NCI-H446 treated with DMSO at 0.1 percent for 48 hours (cell line): Measurements from ENCODE around the gene SPOCK3.
"Not testable (repeated sequence)": the region's sequence is repeated elsewhere in the genome, so short reads cannot be mapped to it uniquely, and the experiment has no call there.

Experiments
- DNase-seq: peaks from one replicate; lab custom pipeline; 2025; lab: John Stamatoyannopoulos, UW

Gene SPOCK3

DNA sequence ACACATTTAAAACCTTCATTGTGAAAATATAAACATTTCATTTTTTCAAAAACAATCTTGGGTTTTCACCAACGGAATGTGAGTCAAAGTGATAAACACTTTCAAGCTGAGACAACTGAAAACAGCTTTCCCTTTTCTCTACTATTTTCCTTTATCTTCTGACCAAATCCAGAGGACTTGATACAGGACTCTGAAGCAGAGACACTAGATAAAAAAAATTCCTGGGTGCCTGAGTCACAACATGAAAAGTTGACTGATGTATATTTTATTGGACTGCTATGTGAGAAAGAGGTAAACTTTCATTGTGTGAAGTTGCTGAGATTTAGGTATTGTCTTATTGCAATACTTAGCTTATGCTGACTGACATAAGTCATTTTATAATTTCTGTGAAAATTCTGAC is 411.2 kb downstream of the SPOCK3 start:
- DNase-seq: no peak

DNA sequence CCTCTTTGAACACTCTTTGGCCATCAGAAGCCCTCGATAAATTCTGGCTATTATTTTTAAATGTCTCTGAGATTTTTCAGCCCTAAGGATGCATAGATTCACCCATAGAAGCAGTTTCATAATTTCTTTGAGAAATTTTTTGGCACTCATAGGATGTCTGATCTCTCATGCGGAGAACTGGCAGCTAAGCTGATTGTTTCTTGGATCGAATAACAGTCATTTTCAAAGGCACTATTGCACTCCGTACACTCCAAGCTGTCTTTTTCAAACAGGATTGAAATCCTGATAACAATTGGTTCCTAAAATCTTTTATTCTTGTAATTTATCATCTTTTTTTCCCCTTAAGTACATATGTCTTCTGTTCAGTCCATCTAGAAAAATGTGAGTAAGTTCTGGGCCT is 411.9 kb downstream of the SPOCK3 start:
- DNase-seq: peak; percentile 87

DNA sequence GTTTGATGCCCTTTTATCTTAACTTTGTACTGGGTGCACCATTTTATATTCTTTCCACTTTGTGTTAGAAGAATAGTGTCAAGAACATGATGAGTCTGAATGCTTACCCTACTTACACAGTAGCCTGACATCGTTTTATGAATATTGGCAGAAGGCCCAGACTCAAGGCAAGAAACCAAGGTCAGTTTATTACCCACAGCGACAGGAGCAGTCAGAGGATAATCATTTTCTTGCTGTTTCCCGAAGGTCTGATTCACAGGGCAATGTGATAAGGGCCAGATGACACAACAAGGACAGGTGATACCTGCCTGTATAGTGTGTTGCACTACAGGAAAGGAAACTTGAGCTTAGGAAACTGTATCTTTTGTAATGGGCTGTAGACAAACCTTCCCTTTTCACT is 417.4 kb downstream of the SPOCK3 start:
- peak; percentile 58 for DNase-seq

DNA sequence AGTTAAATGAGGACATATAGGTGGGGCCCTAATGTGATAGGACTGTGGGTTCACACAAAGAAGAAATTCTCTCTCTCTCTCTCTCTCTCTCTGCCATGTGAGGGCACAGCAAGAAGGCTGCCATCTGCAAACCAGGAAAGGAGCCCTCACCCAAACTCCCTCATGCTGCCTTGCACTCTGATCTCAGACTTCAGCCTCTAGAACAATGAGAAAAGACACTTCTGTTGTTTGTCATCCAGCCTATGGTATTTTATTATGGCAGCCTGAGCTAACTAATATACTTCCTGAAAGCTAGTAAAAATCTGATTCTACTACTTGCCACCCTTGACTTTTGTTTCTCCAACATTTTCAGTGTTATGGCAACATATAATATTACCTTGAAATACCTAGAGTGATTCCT is 425.9 kb downstream of the SPOCK3 start:
- no peak for DNase-seq

DNA sequence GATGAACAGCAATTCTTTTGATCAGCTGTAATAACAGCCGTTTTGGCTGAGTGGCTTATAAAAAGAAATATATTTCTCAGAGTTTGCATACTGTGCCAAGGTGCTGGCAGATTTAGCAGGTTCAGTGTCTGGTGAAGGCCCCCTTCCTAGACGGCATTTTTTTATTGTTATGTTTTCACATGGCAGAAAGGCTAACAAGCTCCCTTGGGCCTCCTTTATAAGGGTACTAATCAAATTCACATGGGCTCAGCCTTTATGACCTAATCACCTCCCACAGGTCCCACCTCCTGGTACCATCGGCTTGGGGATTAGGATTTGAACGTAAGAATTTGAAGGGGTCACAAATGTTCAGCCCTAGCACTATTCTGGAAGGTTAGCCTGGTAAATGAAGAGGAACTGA is 431.9 kb downstream of the SPOCK3 start:
- no peak for DNase-seq

DNA sequence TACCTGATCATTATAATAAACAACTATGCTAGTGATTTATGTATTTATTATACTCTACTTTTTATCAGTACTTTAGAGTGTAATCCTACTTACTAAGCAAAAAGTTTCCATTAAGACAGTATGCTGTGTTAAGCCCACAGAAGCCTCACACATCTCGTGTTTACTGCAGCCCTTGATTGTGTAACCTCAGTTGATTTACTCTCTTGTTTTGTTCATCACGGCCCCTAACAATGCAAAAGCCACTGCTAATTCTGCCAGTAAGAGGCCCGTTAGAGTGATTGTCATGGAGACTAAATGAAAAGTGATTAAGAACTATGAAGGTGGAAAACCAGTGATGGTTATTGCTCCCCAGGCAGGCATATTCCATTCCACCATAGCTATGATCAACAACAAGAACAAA is 436.2 kb downstream of the SPOCK3 start:
- no peak for DNase-seq

DNA sequence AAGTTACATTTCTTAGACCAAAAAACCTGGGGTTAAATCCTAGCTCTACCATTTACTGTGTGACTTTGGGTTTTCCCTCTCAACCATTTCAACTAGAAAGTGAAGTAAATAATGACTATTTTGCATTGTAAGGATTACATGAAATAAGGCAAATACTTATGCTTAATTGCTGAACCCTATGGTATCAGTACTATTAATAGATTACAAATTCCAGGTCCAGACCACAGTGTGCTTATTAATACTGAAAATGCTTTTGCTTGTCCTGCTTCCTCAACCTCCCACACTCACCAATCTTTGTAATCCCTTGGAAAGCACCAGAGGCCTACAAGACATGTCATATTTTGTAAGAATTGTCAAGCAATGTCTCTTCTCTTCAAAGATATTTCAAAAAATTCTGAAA is 456.5 kb downstream of the SPOCK3 start:
- DNase-seq: no peak

DNA sequence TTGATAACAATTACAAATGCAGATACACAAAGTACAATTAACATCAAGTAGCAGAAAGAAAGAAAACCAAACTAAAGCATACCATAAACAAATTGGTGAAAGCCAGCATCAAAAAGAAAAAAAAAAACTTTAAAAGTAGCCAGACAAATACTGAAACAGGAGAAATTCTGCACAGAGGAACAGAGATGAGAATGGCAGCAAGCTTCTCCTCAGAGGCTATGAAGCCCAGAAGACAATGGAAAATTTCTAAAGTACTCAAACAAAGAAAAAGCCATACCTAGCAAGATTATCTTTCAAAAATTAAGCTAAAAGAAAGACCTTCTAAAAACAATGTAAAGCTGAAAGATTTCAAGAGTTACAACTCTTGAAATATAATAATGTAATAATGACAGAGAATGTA is 471.3 kb downstream of the SPOCK3 start:
- no peak for DNase-seq

DNA sequence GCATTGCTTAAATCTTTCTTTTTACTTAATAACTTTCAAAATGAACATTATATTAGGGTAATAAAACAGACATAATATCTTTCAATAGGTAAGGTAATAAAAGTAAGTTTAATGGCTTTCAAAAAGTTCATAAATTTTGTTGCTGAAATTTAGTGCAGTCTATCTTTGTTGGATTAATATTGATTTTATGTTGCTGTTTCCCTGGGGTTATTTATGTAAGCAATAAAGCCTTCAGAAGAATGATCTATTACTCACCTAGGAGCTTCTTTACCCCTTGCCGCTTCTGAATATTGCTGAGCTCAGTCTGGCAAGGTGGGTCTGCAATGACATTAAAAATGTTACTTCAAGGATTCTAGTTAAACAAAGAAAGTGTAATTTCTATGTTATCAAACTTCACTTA is 492.6 kb downstream of the SPOCK3 start:
- no peak for DNase-seq

DNA sequence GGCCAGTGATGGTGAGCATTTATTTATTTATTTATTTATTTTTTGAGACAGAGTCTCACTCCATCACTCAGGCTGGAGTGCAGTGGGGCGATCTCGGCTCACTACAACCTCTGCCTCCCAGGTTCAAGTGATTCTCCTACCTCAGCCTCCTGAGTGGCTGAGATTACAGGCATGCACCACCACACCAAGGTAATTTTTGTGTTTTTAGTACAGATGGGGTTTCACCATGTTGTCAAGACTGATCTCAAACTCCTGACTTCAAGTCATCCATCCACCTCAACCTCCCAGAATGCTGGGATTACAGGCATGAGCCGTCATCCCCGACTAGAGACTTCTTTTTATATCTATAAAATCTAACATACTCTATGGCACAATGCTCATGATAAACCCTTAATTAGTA is 495.1 kb downstream of the SPOCK3 start:
- not testable (repeated sequence) for DNase-seq

DNA sequence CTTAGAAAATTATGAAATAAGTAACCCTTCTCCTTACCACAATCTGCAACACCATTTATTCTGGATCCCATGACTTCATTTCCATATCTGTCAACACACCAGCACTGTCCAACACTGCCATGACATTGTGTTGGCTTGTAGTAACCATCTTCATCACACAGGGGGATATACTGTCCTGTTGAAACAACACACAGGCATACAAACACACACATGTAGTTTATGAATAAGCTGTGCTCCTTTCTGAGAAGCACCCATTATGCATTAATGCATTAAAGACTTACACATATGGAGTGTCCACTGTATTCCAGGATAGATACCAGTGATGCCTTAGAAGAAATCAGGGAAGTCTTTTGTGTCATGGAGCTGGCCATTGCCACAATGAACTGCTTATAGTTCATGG is 496.9 kb downstream of the SPOCK3 start:
- DNase-seq: no peak

DNA sequence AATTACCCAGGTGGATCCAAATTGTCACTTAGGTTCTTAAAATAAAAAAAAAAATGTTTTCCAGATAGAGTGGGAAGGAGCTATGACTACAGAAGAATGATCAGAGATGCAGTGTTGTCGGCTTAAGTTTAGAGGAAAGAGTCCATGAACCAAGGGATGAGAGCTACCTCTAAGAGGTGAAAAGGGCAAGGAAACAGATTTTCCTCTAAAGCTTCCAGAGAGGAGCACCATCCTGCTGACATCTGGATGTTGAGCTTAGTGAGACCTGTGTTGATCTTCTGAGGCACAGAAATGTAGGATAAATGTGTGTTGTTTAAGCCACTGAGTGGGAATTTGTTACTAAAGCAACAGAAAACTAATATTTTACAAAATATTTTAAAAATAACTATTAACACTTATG is 498.7 kb downstream of the SPOCK3 start:
- DNase-seq: no peak

DNA sequence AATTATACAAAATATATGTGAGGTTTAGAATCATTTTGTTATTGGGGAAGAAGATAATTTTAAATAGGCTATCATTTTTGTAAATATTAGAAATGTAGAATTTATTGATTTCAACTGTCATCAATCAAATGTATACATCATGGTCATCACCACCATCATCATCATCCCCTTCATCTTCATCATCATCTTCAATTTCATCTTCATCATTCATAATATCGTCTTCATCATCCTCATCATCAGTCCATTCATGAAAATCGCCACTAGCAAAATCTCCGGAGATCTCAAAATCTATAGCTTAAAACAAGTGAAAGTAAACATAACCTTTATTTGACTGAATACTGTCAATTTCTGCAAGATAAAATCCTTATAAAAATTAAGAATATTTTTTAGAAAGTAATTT is 499.5 kb downstream of the SPOCK3 start:
- DNase-seq: no peak

DNA sequence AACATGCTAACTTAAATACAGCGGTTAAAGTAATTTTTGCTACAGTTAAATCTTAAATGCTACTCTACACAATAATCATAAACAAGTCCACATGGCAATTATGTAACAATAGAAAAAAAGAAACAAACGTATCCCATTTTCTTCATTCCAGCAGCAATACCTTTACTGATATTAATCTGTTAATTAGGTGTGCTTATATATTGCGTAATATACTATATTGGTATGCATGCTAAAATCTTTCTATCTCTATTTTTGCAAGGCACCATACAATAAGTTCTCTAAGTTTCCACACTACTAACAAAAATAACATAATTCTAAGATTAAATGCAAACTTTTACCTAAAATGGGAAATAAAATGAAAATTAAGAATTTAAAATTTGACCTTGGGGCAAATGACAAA is 500.6 kb downstream of the SPOCK3 start:
- no peak for DNase-seq

DNA sequence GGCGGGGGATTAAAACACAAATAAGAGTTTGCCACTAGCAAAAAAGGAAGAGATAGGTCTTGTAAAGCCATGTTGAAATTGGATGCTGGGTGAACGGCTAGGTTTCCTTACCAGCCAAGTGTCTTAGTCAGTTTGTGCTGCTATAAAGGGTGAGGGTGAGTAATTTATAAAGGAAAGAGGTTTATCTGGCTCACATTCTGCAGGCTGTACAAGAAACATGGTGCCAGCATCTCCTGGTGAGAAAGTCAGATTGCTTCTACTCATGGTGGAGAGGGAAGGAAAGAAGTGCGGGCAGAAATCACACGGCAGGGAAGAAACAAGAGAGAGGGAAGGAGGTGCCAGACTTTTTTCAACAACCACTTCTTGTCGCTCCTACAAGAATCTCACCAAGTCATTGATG is 507.5 kb downstream of the SPOCK3 start:
- no peak for DNase-seq

DNA sequence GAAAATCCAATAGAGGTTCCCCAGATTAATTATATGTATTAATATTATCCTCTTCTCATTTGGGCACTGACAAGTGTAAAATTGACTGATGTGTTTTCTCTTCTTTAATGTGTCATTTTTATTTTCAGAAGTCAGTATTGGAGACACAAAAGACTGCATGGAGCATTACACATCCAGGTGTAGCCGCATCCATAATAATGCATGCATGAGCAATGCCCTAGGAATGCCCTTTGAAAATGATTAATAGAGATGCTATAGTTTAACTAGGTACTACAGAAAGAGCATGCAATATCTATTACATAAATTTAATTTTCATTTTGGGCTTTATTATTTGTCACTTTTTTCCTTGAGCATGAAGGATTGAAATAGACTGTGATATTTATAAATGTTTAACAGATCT is 509.9 kb downstream of the SPOCK3 start:
- DNase-seq: no peak

DNA sequence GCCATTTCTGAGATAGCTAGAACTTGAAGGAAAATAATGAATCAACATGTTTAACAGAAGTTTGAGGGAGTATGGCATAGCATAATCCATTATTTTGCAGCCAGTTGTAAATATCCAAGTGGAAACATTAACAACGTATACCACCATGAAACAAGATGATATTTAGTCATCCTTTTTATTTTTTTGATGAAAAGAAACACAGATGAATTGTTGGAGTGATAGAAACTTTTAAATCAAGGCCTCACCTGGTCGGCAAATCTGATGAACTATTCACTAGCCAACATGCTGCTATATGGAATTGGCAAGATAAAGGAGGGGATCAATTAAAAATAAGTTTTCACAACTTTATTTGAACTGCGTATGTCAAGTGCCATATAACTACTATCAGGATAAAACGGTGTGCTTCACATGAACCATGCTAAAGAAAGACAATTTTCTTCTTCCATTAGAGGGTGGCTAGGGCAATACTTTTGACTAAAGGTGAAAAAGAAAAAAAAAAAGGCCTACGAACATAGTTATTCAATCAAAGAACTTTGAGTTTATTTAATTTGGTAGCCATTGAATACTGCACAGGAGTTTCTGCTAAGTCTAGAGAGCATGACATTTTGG is 510.7 kb downstream of the SPOCK3 start:
- no peak for DNase-seq

DNA sequence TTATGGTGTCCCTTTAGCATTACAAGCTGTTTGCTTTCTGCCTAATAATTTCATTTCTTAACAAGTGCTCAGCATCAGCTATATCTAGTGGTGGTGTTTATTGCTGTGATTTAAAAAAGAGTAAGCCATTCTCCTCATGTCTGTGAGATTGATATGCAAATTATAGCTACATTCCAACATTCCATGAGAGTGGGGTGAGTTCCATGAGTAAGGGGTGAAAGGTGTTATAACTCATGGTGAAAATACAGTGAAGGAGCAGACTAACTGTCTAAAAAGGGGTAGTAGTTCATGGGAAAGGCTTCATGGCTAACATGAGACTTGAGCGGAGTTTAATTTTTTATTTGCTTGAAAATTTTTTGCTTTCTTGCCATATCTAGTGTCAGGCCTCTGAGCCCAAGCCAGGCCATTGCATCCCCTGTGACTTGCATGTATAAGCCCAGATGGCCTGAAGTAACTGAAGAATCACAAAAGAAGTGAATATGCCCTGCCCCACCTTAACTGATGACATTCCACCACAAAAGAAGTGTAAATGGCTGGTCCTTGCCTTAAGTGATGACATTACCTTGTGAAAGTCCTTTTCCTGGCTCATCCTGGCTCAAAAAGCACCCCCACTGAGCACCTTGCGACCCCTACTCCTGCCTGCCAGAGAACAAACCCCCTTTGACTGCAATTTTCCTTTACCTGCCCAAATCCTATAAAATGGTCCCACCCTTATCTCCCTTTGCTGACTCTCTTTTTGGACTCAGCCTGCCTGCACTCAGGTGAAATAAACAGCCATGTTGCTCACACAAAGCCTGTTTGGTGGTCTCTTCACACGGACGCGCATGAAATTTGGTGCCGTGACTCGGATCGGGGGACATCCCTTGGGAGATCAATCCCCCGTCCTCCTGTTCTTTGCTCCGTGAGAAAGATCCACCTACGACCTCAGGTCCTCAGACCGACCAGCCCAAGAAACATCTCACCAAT is 518.3 kb downstream of the SPOCK3 start:
- DNase-seq: not testable (repeated sequence)

DNA sequence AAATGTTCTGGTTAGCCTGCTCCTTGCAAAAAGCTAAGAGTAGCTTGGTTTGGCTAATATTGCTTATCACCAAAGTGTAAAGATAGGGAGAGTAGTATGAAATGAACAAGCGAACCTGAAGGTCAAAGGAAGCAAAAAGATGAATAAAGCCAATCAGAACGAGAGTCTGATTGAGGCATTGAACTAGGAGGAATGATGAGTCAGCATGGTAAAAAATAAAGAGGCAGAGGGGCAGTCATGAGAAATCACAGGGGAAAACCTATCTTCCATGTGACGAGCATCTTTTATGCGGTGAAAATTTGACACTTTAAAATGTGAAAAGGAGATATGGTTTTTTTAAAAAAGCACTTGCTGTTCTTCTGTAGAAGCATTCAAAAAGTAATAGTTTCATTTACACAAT is 533.7 kb downstream of the SPOCK3 start:
- DNase-seq: no peak

DNA sequence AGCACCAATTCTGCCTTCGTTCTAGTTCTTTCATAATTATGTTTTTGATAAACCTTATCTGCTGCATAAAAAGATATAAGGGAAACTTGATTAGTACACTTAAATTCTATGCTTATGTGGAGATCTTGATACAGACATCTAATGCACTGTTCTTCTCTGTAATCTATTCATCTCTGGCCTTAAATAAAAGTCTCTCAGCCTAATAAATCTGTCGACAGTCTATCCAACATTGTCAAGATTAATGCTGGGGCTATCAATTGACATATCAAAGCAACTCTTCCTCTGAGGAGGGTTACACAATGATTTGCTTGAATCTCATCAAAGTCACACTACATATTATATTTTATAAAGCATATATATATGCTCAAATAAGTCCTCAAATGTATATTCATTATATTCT is 545.5 kb downstream of the SPOCK3 start:
- DNase-seq: no peak

DNA sequence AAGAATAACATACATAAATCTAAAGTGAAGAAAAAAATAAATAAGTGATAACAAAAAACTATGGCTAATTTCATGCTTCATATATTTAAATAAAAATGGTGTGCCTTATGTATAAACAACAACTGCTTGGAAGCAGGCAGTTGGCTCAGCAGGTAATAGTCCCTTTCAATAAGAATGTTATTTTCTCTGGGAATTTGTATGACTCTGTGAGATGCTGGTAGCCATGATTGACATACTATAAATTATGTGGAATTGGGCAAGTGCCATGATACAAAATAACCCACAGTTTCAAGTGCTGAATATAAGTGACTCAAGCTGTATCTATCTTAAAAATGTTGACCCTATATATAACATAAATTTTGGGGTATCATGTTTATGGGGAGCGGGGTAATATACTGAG is 546.5 kb downstream of the SPOCK3 start:
- no peak for DNase-seq
